HepG2 (cell line): ENCODE measurements around the gene METTL25. TPM values are rescaled to one million over a fixed set of nuclear protein-coding genes. Genes with fewer than 3 reads are reported as not detected.

Source experiments
- ATAC-seq: fragments of 200-7000 bp; cut with Tn5 transposase; 3 replicates; pipeline ENCODE4 v1.9.1; 2020; ENCODE audit warnings: mild to moderate bottlenecking, moderate library complexity
- BruUV-seq: library from RNA; stranded (reverse); fragments of 400-500 nt; replicated peaks from 2 replicates; lab custom pipeline; 2021; lab: Mats Ljungman, UMichigan
- CTCF ChIA-PET: fragments of 300-600 bp; formaldehyde crosslinking; extraction: SDS; loops from one replicate; lab custom pipeline; 2021; ENCODE audit warnings: low total read pairs, inconsistent platforms, low intra/inter-chr PET ratio; lab: Yijun Ruan, JAX
- POLR2A ChIA-PET: fragments of 350-600 bp; sonication (Branson Sonifier 250); formaldehyde crosslinking; loops from one replicate; lab custom pipeline; 2020; ENCODE audit warnings: antibody characterized with exemption, inconsistent platforms; lab: Yijun Ruan, JAX
- DNase-seq: peaks from one replicate; pipeline ENCODE4 v3.0.0-alpha.2; 2015; ENCODE audit warnings: low spot score
- FAIRE-seq: peaks from 3 replicates; lab custom pipeline; 2011; peaks lifted over from hg19 to GRCh38; lab: Jason Lieb, UNC
- H2AFZ ChIP-seq: one replicate; pipeline ENCODE4 v1.6.1; 2011; ENCODE audit warnings: low read length, inconsistent platforms
- H3K27ac ChIP-seq: fragments of 300-600 bp; 3 replicates; pipeline ENCODE4 v1.8.0; 2011; ENCODE audit warnings: mixed run types, mild to moderate bottlenecking, mixed read lengths, low read length, inconsistent platforms; ENCODE audit not compliant: insufficient read depth; ENCODE audit errors: extremely low read length
- H3K27me3 ChIP-seq, 2 experiments: fragments of 200-600 bp in 1 of 2; 2 replicates in 1 of 2; 3 replicates in 1 of 2; pipeline versions ENCODE4 v1.6.0 to v1.8.0; 2011; ENCODE audit warnings: low read length in 2 of 2, mild to moderate bottlenecking in 2 of 2, moderate library complexity in 2 of 2, inconsistent platforms in 1 of 2; ENCODE audit not compliant: insufficient read depth in 2 of 2, control insufficient read depth in 1 of 2
- H3K36me3 ChIP-seq, 2 experiments: fragments of 200-600 bp in 1 of 2; replicated peaks in 1 of 2; 2 replicates in 1 of 2; 3 replicates in 1 of 2; pipeline versions ENCODE4 v1.5.1 to v1.8.0; 2011; ENCODE audit warnings: low read length in 2 of 2, inconsistent platforms in 1 of 2; ENCODE audit not compliant: insufficient read depth in 2 of 2, control insufficient read depth in 1 of 2
- H3K4me1 ChIP-seq: 2 replicates; pipeline ENCODE4 v1.5.1; 2012; ENCODE audit warnings: low read length, inconsistent platforms; ENCODE audit not compliant: insufficient read depth
- H3K4me2 ChIP-seq: 2 replicates; pipeline ENCODE4 v1.6.0; 2011; ENCODE audit warnings: low read depth, low read length, inconsistent platforms
- H3K4me3 ChIP-seq, 3 experiments: fragments of 200-600 bp in 1 of 3; sonication (generic), shearing (Covaris generic) in 1 of 3; replicated peaks in 1 of 3; 2 replicates each; pipeline ENCODE4 v1.5.1; 2011 to 2016; ENCODE audit warnings: low read length in 3 of 3, inconsistent platforms in 2 of 3, low read depth in 2 of 3, mild to moderate bottlenecking in 2 of 3, control low read depth in 1 of 3, mixed read lengths in 1 of 3; ENCODE audit not compliant: insufficient read depth in 1 of 3
- H3K79me2 ChIP-seq: one replicate; pipeline ENCODE4 v1.6.1; 2011; ENCODE audit warnings: low read length, inconsistent platforms; ENCODE audit not compliant: insufficient read depth
- H3K9ac ChIP-seq: 2 replicates; pipeline ENCODE4 v1.6.0; 2011; ENCODE audit warnings: mild to moderate bottlenecking, low read depth, low read length, inconsistent platforms; ENCODE audit not compliant: insufficient read depth
- H3K9me3 ChIP-seq: 2 replicates; pipeline ENCODE4 v1.5.1; 2012; ENCODE audit warnings: mild to moderate bottlenecking, low read length
- H4K20me1 ChIP-seq: 2 replicates; pipeline ENCODE4 v1.6.0; 2011; ENCODE audit warnings: inconsistent platforms, mild to moderate bottlenecking, low read length, moderate library complexity; ENCODE audit not compliant: insufficient read depth
- CCDC6 ChIP-seq: sonication (generic); formaldehyde crosslinking; IDR thresholded peaks from 2 replicates; pipeline ENCODE4 v1.8.1; 2022; ENCODE audit warnings: mild to moderate bottlenecking, missing genetic modification reagents, moderate library complexity
- KLF16 ChIP-seq, 2 experiments: sonication (generic) in 1 of 2; formaldehyde crosslinking in 1 of 2; IDR thresholded peaks; 2 replicates each; pipeline versions ENCODE4 v1.6.1 to v1.8.0; 2016 to 2023; ENCODE audit warnings: missing genetic modification reagents in 2 of 2, missing compliant biosample characterization in 1 of 2
- MAFF ChIP-seq: IDR thresholded peaks from 2 replicates; pipeline ENCODE4 v1.6.1; 2011; ENCODE audit warnings: low read depth, low read length, improper control_type of control experiment
- MAFK ChIP-seq, 2 experiments: IDR thresholded peaks in 1 of 2; conservative IDR thresholded peaks in 1 of 2; 2 replicates each; pipeline ENCODE4 v1.6.1; 2011; ENCODE audit warnings: improper control_type of control experiment in 2 of 2, low read length in 2 of 2
- MTA1 ChIP-seq: sonication (generic); formaldehyde crosslinking; IDR thresholded peaks from 2 replicates; pipeline ENCODE4 v1.4.0; 2020; ENCODE audit warnings: missing genetic modification reagents, mild to moderate bottlenecking, borderline replicate concordance
- NFYB ChIP-seq: sonication (generic); formaldehyde crosslinking; IDR thresholded peaks from 2 replicates; pipeline ENCODE4 v1.4.0; 2020; ENCODE audit warnings: missing genetic modification reagents
- SALL2 ChIP-seq: sonication (generic); formaldehyde crosslinking; IDR thresholded peaks from 2 replicates; pipeline ENCODE4 v1.8.1; 2023; ENCODE audit warnings: mild to moderate bottlenecking, missing genetic modification reagents, inconsistent platforms
- SMAD1 ChIP-seq: sonication (generic); formaldehyde crosslinking; IDR thresholded peaks from 2 replicates; pipeline ENCODE4 v1.4.0; 2020; ENCODE audit warnings: missing genetic modification reagents, low read depth, mild to moderate bottlenecking, borderline replicate concordance
- SP1 ChIP-seq, 2 experiments: fragments of 450-650 bp in 1 of 2; sonication (generic) in 1 of 2; formaldehyde crosslinking in 1 of 2; IDR thresholded peaks; 2 replicates each; pipeline versions ENCODE4 v1.4.0 to v1.6.1; 2016 to 2020; ENCODE audit warnings: missing genetic modification reagents in 1 of 2
- TBL1XR1 ChIP-seq: fragments of 150-350 bp; IDR thresholded peaks from 2 replicates; pipeline ENCODE4 v1.6.1; 2014; ENCODE audit warnings: borderline replicate concordance, low read length; ENCODE audit not compliant: partially characterized antibody
- YEATS4 ChIP-seq: sonication (generic); formaldehyde crosslinking; IDR thresholded peaks from 2 replicates; pipeline ENCODE4 v1.4.0; 2020; ENCODE audit warnings: missing genetic modification reagents, borderline replicate concordance
- ZNF20 ChIP-seq: sonication (generic); formaldehyde crosslinking; IDR thresholded peaks from 2 replicates; pipeline ENCODE4 v1.4.0; 2020; ENCODE audit warnings: mild to moderate bottlenecking, moderate library complexity, missing genetic modification reagents
- ZNF451 ChIP-seq: sonication (generic); formaldehyde crosslinking; IDR thresholded peaks from 2 replicates; pipeline ENCODE4 v1.5.0; 2020; ENCODE audit warnings: mild to moderate bottlenecking, missing genetic modification reagents
- ZNF547 ChIP-seq: sonication (generic); formaldehyde crosslinking; IDR thresholded peaks from 2 replicates; pipeline ENCODE4 v1.5.1; 2020; ENCODE audit warnings: mild to moderate bottlenecking, missing genetic modification reagents
- ZNF607 ChIP-seq: sonication (generic); formaldehyde crosslinking; IDR thresholded peaks from 2 replicates; pipeline ENCODE4 v1.5.1; 2020; ENCODE audit warnings: missing genetic modification reagents, mild to moderate bottlenecking, borderline replicate concordance
- WGBS: methylation state at CpG from one replicate; pipeline ENCODE4 v1.1.6; 2017; ENCODE audit warnings: low lambda C conversion rate; 5-methylcytosine and 5-hydroxymethylcytosine counted together
- in situ Hi-C: cut with HindIII; loops from 2 replicates; pipeline ENCODE4 v1.10.0; 2017; ENCODE audit warnings: low pct_unique_long_range_greater_than_20kb; ENCODE audit not compliant: extremely low pct_ligation_motif_present
- intact Hi-C: fragments of 100-400 bp; cut with micrococcal nuclease; formaldehyde crosslinking; loops from one replicate; pipeline ENCODE4 v1.10.0; 2022; ENCODE audit not compliant: unreplicated experiment
- polyA plus RNA-seq, 8 experiments: library from polyadenylated mRNA; depleted of rRNA in 3 of 8; stranded (reverse) in 7 of 8; unstranded in 1 of 8; fragments of >200 nt; fragmentation: Illumina TruSeq in 4 of 8; extraction: Trizol in 4 of 8; gene quantifications; 2 replicates each; pipeline versions ENCODE4 v1.2.1 to v1.2.3, GENCODE V29; 2011 to 2016; ENCODE audit warnings: low read depth in 4 of 8, missing spikeins in 1 of 8, mixed read lengths in 1 of 8; ENCODE audit not compliant: insufficient read depth in 1 of 8
- total RNA-seq, 5 experiments: library from RNA; depleted of rRNA; stranded (reverse); fragments of >200 nt; fragmentation: Illumina TruSeq; extraction: Trizol; gene quantifications; 2 replicates each; pipeline ENCODE4 v1.2.3, GENCODE V29; 2016; ENCODE audit warnings: low read depth in 1 of 5
- TF ChIP-seq, protein P1 (sequence below): IDR thresholded peaks from 2 replicates; pipeline ENCODE4 v1.6.1; 2018; ENCODE audit warnings: missing genetic modification reagents
- TF ChIP-seq, protein P2 (sequence below): sonication (generic); formaldehyde crosslinking; conservative IDR thresholded peaks from 2 replicates; pipeline ENCODE4 v1.8.0; 2022; ENCODE audit warnings: mild to moderate bottlenecking, moderate library complexity, missing genetic modification reagents
- TF ChIP-seq, protein P3 (sequence below): sonication (generic); formaldehyde crosslinking; IDR thresholded peaks from 2 replicates; pipeline ENCODE4 v1.4.0; 2020; ENCODE audit warnings: missing genetic modification reagents

Gene METTL25
- total and polyA plus RNA-seq, 2 of the 13 experiments (the other 11 are each of a cell fraction or from before 2014, with no cell fraction given), result 2.2 to 7.8 TPM

DNA sequence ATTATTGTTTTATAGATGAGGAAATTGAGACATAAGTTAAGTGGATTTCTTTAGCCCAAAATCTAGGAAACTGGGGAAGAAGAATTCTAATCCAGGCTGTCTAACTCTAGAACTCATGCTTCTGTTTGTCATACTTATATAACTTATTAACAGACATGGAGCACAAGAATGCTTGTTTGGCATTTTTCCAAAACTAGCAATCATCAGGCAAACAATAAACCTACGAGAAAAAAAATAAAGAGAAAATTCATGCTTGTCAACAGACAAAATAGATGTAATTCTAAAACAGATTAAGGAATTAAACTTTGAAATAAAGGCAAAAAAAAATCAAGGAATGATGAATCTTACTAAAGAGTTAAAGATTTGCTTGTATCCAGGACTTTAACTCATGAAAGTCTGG, 103.1 kb downstream of the METTL25 start:
- ATAC-seq, result no peak

DNA sequence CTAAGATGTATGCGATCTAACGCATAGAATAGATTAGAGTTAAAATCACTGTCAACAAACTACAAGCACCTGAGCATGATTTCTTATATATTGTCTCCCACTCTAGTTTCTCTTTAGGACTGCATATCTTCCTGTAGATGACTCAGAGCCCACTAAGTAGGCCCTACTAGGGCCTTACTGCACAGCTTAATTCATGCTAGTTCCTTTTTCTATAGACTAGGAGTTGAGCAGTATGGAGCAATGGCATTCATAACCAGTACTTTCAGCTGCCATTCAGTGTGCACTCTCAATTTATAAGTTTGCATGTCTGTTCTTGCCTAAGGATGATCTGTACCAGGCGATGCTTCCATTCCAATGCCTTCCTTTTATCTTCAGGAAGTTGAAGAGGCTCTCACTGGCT, 103.5 kb downstream of the METTL25 start:
- ATAC-seq, result no peak
- no peak overlapping the region for H3K4me2 ChIP-seq
- no peak for TF ChIP-seq ZNF20
- no peak for TF ChIP-seq TBL1XR1
- TF ChIP-seq ZNF547 (CRISPR knock-in tag), result no peak
- TF ChIP-seq, protein P1, sequence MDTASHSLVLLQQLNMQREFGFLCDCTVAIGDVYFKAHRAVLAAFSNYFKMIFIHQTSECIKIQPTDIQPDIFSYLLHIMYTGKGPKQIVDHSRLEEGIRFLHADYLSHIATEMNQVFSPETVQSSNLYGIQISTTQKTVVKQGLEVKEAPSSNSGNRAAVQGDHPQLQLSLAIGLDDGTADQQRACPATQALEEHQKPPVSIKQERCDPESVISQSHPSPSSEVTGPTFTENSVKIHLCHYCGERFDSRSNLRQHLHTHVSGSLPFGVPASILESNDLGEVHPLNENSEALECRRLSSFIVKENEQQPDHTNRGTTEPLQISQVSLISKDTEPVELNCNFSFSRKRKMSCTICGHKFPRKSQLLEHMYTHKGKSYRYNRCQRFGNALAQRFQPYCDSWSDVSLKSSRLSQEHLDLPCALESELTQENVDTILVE (CRISPR knock-in tag), result no peak
- no peak for TF ChIP-seq SMAD1 (CRISPR knock-in tag)
- TF ChIP-seq, protein P2, sequence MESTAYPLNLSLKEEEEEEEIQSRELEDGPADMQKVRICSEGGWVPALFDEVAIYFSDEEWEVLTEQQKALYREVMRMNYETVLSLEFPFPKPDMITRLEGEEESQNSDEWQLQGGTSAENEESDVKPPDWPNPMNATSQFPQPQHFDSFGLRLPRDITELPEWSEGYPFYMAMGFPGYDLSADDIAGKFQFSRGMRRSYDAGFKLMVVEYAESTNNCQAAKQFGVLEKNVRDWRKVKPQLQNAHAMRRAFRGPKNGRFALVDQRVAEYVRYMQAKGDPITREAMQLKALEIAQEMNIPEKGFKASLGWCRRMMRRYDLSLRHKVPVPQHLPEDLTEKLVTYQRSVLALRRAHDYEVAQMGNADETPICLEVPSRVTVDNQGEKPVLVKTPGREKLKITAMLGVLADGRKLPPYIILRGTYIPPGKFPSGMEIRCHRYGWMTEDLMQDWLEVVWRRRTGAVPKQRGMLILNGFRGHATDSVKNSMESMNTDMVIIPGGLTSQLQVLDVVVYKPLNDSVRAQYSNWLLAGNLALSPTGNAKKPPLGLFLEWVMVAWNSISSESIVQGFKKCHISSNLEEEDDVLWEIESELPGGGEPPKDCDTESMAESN (CRISPR knock-in tag), result no peak
- no peak for TF ChIP-seq MTA1 (CRISPR knock-in tag)
- no peak for TF ChIP-seq ZNF607 (CRISPR knock-in tag)
- TF ChIP-seq NFYB (CRISPR knock-in tag), result no peak
- no peak for TF ChIP-seq SALL2
- TF ChIP-seq, protein P3, sequence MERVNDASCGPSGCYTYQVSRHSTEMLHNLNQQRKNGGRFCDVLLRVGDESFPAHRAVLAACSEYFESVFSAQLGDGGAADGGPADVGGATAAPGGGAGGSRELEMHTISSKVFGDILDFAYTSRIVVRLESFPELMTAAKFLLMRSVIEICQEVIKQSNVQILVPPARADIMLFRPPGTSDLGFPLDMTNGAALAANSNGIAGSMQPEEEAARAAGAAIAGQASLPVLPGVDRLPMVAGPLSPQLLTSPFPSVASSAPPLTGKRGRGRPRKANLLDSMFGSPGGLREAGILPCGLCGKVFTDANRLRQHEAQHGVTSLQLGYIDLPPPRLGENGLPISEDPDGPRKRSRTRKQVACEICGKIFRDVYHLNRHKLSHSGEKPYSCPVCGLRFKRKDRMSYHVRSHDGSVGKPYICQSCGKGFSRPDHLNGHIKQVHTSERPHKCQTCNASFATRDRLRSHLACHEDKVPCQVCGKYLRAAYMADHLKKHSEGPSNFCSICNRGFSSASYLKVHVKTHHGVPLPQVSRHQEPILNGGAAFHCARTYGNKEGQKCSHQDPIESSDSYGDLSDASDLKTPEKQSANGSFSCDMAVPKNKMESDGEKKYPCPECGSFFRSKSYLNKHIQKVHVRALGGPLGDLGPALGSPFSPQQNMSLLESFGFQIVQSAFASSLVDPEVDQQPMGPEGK (CRISPR knock-in tag), result no peak

More for the DNA sequence above, 103.1 kb downstream of the METTL25 start:
- in situ Hi-C loops (no loop called here), intact Hi-C loops (no loop called here)
- H2AFZ ChIP-seq, result no peak overlapping the region
- H3K4me2 ChIP-seq, result no peak overlapping the region
- peak; percentile 13 for DNase-seq
- H3K27ac ChIP-seq, result no peak overlapping the region
- whole genome bisulfite sequencing, result 63% methylated on average over 1 of the region's 1 CpG
- no TSS peak for BruUV-seq
- no peaks in the 10 kb centered on the region for H3K79me2 ChIP-seq
- no peak for TF ChIP-seq YEATS4 (CRISPR knock-in tag)
- no peak for TF ChIP-seq ZNF451 (CRISPR knock-in tag)
- TF ChIP-seq MAFK (conservative IDR thresholded peaks at IDR 0.05 in 1 of 2, IDR thresholded peaks at IDR 0.05 in 1 of 2; ENCODE audit: low read length in 2 of 2), result peak in 1 of 2 experiments; percentile 50; a peak in 2 of 4 replicates
- TF ChIP-seq KLF16 (CRISPR knock-in tag; IDR thresholded peaks at IDR 0.05), result no peak
- TF ChIP-seq MAFF, result 0 out of 2 replicates have a peak, but pooled peaks have one; percentile 4
- TF ChIP-seq CCDC6 (CRISPR knock-in tag), result no peak
- TF ChIP-seq SP1 (IDR thresholded peaks at IDR 0.05), result no peak
- no peak for TF ChIP-seq SP1 (CRISPR knock-in tag; IDR thresholded peaks at IDR 0.05)
- no peak overlapping the region for H3K4me3 ChIP-seq
- H3K36me3 ChIP-seq, result no peaks in the 10 kb centered on the region
- ChIA-PET POLR2A (no interaction called here), CTCF (no interaction called here)
- H3K9me3 ChIP-seq, result no peaks in the 10 kb centered on the region
- no peaks in the 10 kb centered on the region for H3K27me3 ChIP-seq
- H3K4me1 ChIP-seq, result no peaks in the 10 kb centered on the region
- H4K20me1 ChIP-seq, result no peaks in the 10 kb centered on the region
- no peak overlapping the region for H3K9ac ChIP-seq
- FAIRE-seq, result no peak

More for the DNA sequence above, 103.5 kb downstream of the METTL25 start:
- Histone ChIP-seq H3K36me3 (no peaks in the 10 kb centered on the region), H3K79me2 (no peaks in the 10 kb centered on the region), H3K27me3 (no peaks in the 10 kb centered on the region), H3K9ac (no peak overlapping the region), H3K4me1 (no peaks in the 10 kb centered on the region), H3K9me3 (no peaks in the 10 kb centered on the region), H3K27ac (no peak overlapping the region), H3K4me3 (no peak overlapping the region), H4K20me1 (no peaks in the 10 kb centered on the region), H2AFZ (no peak overlapping the region)
- ChIA-PET POLR2A (no interaction called here), CTCF (no interaction called here)
- DNase-seq (no peak), FAIRE-seq (no peak)
- 67% methylated on average over 3 of the region's 3 CpGs for WGBS
- BruUV-seq, result no TSS peak
- in situ Hi-C loops, result no loop called here
- intact Hi-C loops, result no loop called here
